ENCODE results near the gene CDKN2B. TPM values are rescaled to one million over a fixed set of nuclear protein-coding genes. Genes with fewer than 3 reads are reported as not detected.

The CDKN2B gene, protein sequence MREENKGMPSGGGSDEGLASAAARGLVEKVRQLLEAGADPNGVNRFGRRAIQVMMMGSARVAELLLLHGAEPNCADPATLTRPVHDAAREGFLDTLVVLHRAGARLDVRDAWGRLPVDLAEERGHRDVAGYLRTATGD
- not detected in 5 replicates for total RNA-seq (2022; extraction: Qiagen RNA extraction; ENCODE audit: low read depth)

GRCh38 chr9:22008717-22009505 lies at the start of gene CDKN2B:
CDKN2B (minus strand) TSS chr9:22009305; CDS start chr9:22008953, 352 bp downstream.

DNA sequence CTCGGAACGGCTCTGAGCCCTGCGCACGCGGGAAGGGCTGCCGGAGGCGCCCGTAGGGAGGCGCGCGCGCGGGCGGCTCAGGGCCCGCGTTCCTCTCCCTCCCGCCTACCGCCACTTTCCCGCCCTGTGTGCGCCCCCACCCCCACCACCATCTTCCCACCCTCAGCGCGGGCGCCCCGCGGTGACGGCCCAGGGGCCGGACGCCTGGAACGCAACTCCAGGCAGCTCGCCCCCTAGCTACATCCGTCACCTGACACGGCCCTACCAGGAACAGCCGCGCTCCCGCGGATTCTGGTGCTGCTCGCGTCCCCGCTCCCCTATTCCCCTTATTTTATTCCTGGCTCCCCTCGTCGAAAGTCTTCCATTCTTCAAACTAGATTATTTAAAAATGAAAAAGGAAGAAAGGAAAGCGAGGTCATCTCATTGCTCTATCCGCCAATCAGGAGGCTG lies 14.5 kb downstream of the CDKN2B start, which contains the start of gene CDKN2B-AS1:
TSS of gene CDKN2B-AS1 (plus strand) at position 236 of the 450 bp plus-strand sequence.

GRCh38 chr9:21993893-21994555 lies 15.1 kb downstream of the CDKN2B start, which contains the start of gene CDKN2A:
CDKN2A (minus strand) TSS chr9:21994392.

Other genes with a start within 250 kb of the CDKN2B start
- gene MTAP, start 206.7 kb downstream of the CDKN2B start, total RNA-seq (2022; extraction: Qiagen RNA extraction; ENCODE audit: low read depth) = 7.1 to 16.5 TPM (median 12.4 TPM) in 5 replicates
- not detected in 5 replicates for gene CDKN2A, start 14.9 kb downstream of the CDKN2B start, total RNA-seq (2022; extraction: Qiagen RNA extraction; ENCODE audit: low read depth)
- not detected in 5 replicates for gene CDKN2B-AS1, start 14.5 kb downstream of the CDKN2B start, total RNA-seq (2022; extraction: Qiagen RNA extraction; ENCODE audit: low read depth)